SKM-1 treated with dmso at 0.1 percent for 144 hours (cell line): ENCODE data around the gene SIGLEC10.
A peak's percentile ranks its signal among the peaks of the same experiment; 100 is the strongest.

Experiments
- DNase-seq: peaks from one replicate; lab custom pipeline; 2025; ENCODE audit not compliant: unreplicated experiment; lab: John Stamatoyannopoulos, UW

SIGLEC10 gene

DNA sequence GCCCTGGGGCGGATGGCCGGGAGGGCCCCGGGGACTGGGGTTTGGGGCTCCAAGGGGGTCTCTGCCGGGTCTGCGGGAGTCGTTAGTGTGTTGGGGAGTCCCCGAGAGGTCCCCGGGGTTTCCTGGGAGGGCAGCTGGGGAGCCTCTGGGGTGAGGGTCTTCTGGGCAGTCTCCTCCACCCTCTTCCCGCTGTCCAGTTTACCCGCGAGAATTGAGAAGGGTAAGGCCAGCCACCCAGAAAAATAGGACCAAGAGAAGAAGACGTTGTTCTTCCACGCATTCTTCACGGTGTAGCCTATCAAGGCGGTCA is 50.2 kb downstream of the SIGLEC10 start:
- DNase-seq, result no peak

DNA sequence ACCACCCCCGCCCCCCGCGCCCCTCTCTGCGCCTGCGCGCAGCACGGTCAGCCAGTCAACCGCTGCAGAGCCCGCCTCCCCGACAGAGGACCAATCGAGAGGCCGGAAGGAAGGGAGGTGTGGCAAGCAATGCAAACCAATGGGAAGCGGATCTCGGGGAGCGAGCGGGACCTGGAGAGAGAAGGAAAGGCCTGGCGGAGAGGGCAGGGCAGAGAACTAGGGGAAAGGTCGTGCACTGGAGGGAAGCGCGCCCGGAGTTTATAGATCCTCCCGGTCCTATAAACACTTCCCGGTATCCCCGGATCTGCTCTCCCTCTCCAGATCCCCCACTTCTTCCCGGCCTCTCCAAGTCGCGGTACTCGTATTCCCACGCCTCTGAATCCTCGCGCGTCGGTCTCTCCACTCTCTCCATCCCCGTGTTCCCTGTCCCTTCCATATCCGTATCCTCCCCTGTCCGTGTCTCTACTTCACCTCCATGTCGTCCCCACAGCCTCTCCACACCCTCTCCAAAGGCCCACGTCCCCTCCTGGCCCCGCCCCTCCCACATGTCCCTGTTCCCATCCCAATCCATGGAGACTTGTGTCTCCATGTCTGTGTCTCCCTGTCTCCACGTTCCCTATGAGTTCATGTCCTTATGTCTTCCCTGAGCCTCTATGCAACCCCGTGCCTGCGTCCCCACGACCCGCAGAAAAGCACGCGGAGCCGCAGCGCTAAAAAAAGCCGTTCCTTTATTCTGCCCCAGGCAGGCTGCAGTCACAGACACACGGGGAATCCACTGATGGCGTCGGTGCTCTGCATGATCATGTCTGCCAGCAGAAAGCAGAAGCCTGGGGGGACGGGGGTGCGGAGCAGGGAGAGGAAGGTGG is 50.8 kb downstream of the SIGLEC10 start:
- peak; percentile 90 for DNase-seq

DNA sequence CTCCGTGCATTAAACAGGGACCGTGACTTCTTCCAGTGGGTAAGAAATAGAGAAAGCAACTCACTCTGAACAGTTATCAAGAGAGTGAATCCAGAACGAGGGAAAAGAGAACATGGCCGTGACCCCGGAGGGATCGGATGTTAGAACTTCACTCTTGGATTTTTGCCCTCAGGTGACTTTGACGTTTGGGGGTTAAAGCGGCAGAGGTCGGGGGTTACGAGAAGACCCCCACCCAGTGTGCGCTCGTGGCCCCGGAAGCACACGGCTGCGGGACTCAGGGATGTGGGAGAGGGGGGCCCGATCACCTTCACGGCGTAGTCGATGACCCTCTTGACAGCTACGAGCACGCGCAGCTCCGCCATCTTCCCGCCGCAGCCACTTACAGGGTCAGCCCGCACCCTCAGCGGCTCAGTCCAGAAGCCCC is 51.5 kb downstream of the SIGLEC10 start, which contains the start of gene ETFB:
ETFB (minus strand) TSS at position 424 of the 424 bp plus-strand sequence; CDS start at position 362, 62 bp downstream.
- no peak for DNase-seq

- DNase-seq, result no peak
Measured at GRCh38 chr19:51365211-51365964, 52.1 kb downstream of the SIGLEC10 start.

- DNase-seq, result no peak
Measured at GRCh38 chr19:51364200-51365106, 53.0 kb downstream of the SIGLEC10 start.

DNA sequence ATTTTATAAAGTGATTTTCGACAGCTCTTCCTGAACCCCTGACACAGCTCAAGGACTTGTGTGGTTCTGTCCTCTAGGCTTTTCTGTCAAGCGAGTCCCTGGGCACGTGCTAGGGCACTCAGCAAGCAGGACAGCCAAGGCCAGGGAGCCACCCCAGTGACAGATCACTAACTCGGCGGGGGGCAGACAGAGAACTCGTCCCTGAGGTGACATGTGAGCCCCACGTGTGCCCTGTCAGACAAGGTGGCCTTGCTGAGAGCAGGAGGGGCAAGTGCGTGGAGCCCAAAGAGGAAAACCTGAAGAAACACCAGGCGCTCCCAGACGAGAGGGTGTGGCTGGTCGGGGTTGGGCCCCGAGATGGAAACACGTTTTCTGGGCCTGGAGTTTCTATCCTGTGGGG is 56.2 kb downstream of the SIGLEC10 start:
- no peak for DNase-seq
